Measurements from ENCODE around the gene UNC13A.

- TF ChIP-seq EZH2 (IDR thresholded peaks at IDR 0.05; ENCODE audit: insufficient read depth, low read length) = no peak
- TF ChIP-seq, protein P1, sequence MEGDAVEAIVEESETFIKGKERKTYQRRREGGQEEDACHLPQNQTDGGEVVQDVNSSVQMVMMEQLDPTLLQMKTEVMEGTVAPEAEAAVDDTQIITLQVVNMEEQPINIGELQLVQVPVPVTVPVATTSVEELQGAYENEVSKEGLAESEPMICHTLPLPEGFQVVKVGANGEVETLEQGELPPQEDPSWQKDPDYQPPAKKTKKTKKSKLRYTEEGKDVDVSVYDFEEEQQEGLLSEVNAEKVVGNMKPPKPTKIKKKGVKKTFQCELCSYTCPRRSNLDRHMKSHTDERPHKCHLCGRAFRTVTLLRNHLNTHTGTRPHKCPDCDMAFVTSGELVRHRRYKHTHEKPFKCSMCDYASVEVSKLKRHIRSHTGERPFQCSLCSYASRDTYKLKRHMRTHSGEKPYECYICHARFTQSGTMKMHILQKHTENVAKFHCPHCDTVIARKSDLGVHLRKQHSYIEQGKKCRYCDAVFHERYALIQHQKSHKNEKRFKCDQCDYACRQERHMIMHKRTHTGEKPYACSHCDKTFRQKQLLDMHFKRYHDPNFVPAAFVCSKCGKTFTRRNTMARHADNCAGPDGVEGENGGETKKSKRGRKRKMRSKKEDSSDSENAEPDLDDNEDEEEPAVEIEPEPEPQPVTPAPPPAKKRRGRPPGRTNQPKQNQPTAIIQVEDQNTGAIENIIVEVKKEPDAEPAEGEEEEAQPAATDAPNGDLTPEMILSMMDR (IDR thresholded peaks at IDR 0.05; ENCODE audit: insufficient read depth, low read depth, low read length) = no peak
Observed at GRCh38 chr19:17617807-17618192, 70.4 kb downstream of the UNC13A start.
